Parathyroid adenoma (tissue), 2 donors: ENCODE results near the gene SYNPO2.
"Not testable (repeated sequence)": the region's sequence is repeated elsewhere in the genome, so short reads cannot be mapped to it uniquely, and the experiment has no call there.

ENCODE experiments used
- H2AFZ ChIP-seq: fragments of 300-600 bp; sonication (generic); one replicate; pipeline ENCODE4 v1.7.0; 2017; ENCODE audit warnings: antibody characterized with exemption, mild to moderate bottlenecking
- H3K27ac ChIP-seq: fragments of 300-600 bp; sonication (generic); one replicate; pipeline ENCODE4 v1.7.0; 2017
- H3K27me3 ChIP-seq: fragments of 300-600 bp; sonication (generic); one replicate; pipeline ENCODE4 v1.7.0; 2017; ENCODE audit warnings: low read length; ENCODE audit not compliant: control insufficient read depth, insufficient read depth
- H3K36me3 ChIP-seq: fragments of 300-600 bp; sonication (generic); one replicate; pipeline ENCODE4 v1.7.0; 2017; ENCODE audit warnings: low read length; ENCODE audit not compliant: control insufficient read depth, insufficient read depth
- H3K4me1 ChIP-seq: fragments of 300-600 bp; sonication (generic); one replicate; pipeline ENCODE4 v1.7.0; 2017; ENCODE audit warnings: control low read depth
- H3K4me2 ChIP-seq: fragments of 300-600 bp; sonication (generic); one replicate; pipeline ENCODE4 v1.7.0; 2017; ENCODE audit warnings: low read length
- H3K4me3 ChIP-seq: fragments of 300-600 bp; sonication (generic); one replicate; pipeline ENCODE4 v1.7.0; 2017; ENCODE audit warnings: low read depth, low read length
- H3K79me2 ChIP-seq: fragments of 300-600 bp; sonication (generic); one replicate; pipeline ENCODE4 v1.7.0; 2017; ENCODE audit warnings: control low read depth
- H3K9ac ChIP-seq: fragments of 300-600 bp; sonication (generic); one replicate; pipeline ENCODE4 v1.7.0; 2017; ENCODE audit warnings: mild to moderate bottlenecking
- H3K9me3 ChIP-seq: fragments of 300-600 bp; sonication (generic); one replicate; pipeline ENCODE4 v1.7.0; 2017; ENCODE audit warnings: low read length; ENCODE audit not compliant: control insufficient read depth
- CTCF ChIP-seq: fragments of 300-600 bp; sonication (generic); IDR thresholded peaks from one replicate; pipeline ENCODE4 v1.7.0; 2017; ENCODE audit warnings: antibody characterized with exemption, mild to moderate bottlenecking
- donor health status: primary hyperparathyroidism.

Gene SYNPO2

GRCh38 chr4:119040694-119041185, 152.1 kb downstream of the SYNPO2 start:
- H3K79me2 ChIP-seq = no peaks in the 10 kb centered on the region
- H3K9ac ChIP-seq = no peak overlapping the region
- no peaks in the 10 kb centered on the region for H3K4me1 ChIP-seq
- no peaks in the 10 kb centered on the region for H3K9me3 ChIP-seq
- H3K4me2 ChIP-seq = no peak overlapping the region
- no peaks in the 10 kb centered on the region for H3K27me3 ChIP-seq
- H3K4me3 ChIP-seq = no peak overlapping the region
- no peak for TF ChIP-seq CTCF
- H3K27ac ChIP-seq = no peak overlapping the region
- no peaks in the 10 kb centered on the region for H3K36me3 ChIP-seq
- H2AFZ ChIP-seq = no peak overlapping the region

GRCh38 chr4:119041396-119041795, 152.7 kb downstream of the SYNPO2 start:
- Histone ChIP-seq H3K9ac (no peak overlapping the region), H3K27ac (no peak overlapping the region)
- TF ChIP-seq CTCF = no peak

GRCh38 chr4:119041951-119042560, 153.4 kb downstream of the SYNPO2 start:
- TF ChIP-seq CTCF = peak; percentile 46
- Histone ChIP-seq H3K27me3 (no peaks in the 10 kb centered on the region), H3K4me1 (no peaks in the 10 kb centered on the region), H3K4me2 (no peak overlapping the region), H2AFZ (peak overlapping the region; percentile 45), H3K36me3 (no peaks in the 10 kb centered on the region), H3K4me3 (peak overlapping the region; percentile 7), H3K27ac (no peak overlapping the region), H3K9me3 (no peaks in the 10 kb centered on the region), H3K9ac (no peak overlapping the region), H3K79me2 (no peaks in the 10 kb centered on the region)

More at GRCh38 chr4:119041396-119041795, 152.7 kb downstream of the SYNPO2 start:
- no peak overlapping the region for H3K4me2 ChIP-seq
- H3K36me3 ChIP-seq = no peaks in the 10 kb centered on the region
- no peaks in the 10 kb centered on the region for H3K9me3 ChIP-seq
- H3K27me3 ChIP-seq = no peaks in the 10 kb centered on the region
- H3K79me2 ChIP-seq = no peaks in the 10 kb centered on the region
- no peak overlapping the region for H3K4me3 ChIP-seq
- no peaks in the 10 kb centered on the region for H3K4me1 ChIP-seq
- H2AFZ ChIP-seq = no peak overlapping the region

DNA sequence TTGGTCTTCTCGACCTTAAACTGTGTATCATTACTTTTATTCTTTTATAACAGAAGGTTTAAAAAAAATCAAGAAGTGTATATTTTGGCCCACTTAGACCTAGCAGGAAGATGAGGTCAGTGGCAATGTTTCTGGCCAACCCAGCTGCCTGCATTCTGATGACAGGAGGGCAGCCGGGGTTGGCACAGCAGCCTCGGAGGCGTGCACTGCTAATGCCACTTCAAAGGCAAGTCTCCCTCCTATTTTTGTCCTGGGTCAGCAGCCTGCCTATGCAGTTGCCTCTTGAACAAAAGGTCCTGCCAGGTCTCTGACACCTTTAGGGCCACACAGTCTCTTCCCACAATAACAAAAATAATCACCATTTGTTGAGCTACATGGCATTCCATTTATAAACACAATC, 157.6 kb downstream of the SYNPO2 start:
- no peaks in the 10 kb centered on the region for H3K9me3 ChIP-seq
- H3K27ac ChIP-seq = no peak overlapping the region
- no peaks in the 10 kb centered on the region for H3K36me3 ChIP-seq
- no peak for TF ChIP-seq CTCF
- H3K79me2 ChIP-seq = no peaks in the 10 kb centered on the region
- H2AFZ ChIP-seq = no peak overlapping the region
- no peaks in the 10 kb centered on the region for H3K27me3 ChIP-seq
- no peaks in the 10 kb centered on the region for H3K4me1 ChIP-seq
- no peak overlapping the region for H3K9ac ChIP-seq
- no peak overlapping the region for H3K4me2 ChIP-seq
- H3K4me3 ChIP-seq = no peak overlapping the region

DNA sequence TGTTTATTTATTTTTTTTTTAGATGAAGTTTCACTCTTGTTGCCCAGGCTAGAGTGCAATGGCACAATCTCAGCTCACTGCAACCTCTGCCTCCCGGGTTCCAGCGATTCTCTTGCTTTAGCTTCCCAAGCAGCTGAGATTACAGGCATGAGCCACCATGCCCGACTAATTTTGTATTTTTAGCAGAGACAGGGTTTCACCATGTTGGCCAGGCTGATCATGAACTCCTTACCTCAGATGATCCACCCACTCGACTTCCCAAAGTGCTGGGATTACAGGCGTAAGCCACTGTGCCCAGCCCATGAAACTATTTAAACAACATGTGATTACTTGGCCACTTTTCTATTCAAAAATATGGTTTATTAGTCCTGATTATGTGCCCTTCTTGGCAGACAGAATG, 158.4 kb downstream of the SYNPO2 start:
- not testable (repeated sequence) for H3K27ac ChIP-seq, H3K4me3 ChIP-seq, H2AFZ ChIP-seq, H3K9me3 ChIP-seq, H3K4me2 ChIP-seq, H3K9ac ChIP-seq, H3K27me3 ChIP-seq, H3K4me1 ChIP-seq, H3K79me2 ChIP-seq, H3K36me3 ChIP-seq
